ENCODE measurements around the gene KCNJ2. TPM values are rescaled to one million over a fixed set of nuclear protein-coding genes. Genes with fewer than 3 reads are reported as not detected.

KCNJ2 gene
- total and polyA plus RNA-seq, 10 of the 15 experiments (the other 5 are each of a cell fraction or from before 2014, with no cell fraction given), result 1.6 to 10.1 (median 3.2) TPM

- no peak for TF ChIP-seq IKZF1 (conservative IDR thresholded peaks at IDR 0.05)
- TF ChIP-seq, protein P1, sequence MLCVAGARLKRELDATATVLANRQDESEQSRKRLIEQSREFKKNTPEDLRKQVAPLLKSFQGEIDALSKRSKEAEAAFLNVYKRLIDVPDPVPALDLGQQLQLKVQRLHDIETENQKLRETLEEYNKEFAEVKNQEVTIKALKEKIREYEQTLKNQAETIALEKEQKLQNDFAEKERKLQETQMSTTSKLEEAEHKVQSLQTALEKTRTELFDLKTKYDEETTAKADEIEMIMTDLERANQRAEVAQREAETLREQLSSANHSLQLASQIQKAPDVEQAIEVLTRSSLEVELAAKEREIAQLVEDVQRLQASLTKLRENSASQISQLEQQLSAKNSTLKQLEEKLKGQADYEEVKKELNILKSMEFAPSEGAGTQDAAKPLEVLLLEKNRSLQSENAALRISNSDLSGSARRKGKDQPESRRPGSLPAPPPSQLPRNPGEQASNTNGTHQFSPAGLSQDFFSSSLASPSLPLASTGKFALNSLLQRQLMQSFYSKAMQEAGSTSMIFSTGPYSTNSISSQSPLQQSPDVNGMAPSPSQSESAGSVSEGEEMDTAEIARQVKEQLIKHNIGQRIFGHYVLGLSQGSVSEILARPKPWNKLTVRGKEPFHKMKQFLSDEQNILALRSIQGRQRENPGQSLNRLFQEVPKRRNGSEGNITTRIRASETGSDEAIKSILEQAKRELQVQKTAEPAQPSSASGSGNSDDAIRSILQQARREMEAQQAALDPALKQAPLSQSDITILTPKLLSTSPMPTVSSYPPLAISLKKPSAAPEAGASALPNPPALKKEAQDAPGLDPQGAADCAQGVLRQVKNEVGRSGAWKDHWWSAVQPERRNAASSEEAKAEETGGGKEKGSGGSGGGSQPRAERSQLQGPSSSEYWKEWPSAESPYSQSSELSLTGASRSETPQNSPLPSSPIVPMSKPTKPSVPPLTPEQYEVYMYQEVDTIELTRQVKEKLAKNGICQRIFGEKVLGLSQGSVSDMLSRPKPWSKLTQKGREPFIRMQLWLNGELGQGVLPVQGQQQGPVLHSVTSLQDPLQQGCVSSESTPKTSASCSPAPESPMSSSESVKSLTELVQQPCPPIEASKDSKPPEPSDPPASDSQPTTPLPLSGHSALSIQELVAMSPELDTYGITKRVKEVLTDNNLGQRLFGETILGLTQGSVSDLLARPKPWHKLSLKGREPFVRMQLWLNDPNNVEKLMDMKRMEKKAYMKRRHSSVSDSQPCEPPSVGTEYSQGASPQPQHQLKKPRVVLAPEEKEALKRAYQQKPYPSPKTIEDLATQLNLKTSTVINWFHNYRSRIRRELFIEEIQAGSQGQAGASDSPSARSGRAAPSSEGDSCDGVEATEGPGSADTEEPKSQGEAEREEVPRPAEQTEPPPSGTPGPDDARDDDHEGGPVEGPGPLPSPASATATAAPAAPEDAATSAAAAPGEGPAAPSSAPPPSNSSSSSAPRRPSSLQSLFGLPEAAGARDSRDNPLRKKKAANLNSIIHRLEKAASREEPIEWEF (IDR thresholded peaks at IDR 0.05; ENCODE audit: insufficient replicate concordance, low read depth, low read length), result no peak
- TF ChIP-seq ATF2 (IDR thresholded peaks at IDR 0.05; ENCODE audit: low read length), result no peak
- no peak for TF ChIP-seq SMARCA5 (IDR thresholded peaks at IDR 0.05)
- TF ChIP-seq LARP7 (IDR thresholded peaks at IDR 0.05), result no peak
- no peak for TF ChIP-seq EZH2 (IDR thresholded peaks at IDR 0.05; ENCODE audit: borderline replicate concordance, control insufficient read depth, low read depth, low read length)
- TF ChIP-seq CBX5 (IDR thresholded peaks at IDR 0.05; ENCODE audit: low read depth), result no peak
Measured at GRCh38 chr17:70119983-70120382, 49.3 kb upstream of the KCNJ2 start (continued).
